ENCODE data around the gene ESCO1. TPM values are rescaled to one million over a fixed set of nuclear protein-coding genes. Genes with fewer than 3 reads are reported as not detected.

ESCO1 gene
- total and polyA plus RNA-seq, 2 of the 4 experiments (the other 2 are of a cell fraction): 3.1 to 4.5 TPM

DNA sequence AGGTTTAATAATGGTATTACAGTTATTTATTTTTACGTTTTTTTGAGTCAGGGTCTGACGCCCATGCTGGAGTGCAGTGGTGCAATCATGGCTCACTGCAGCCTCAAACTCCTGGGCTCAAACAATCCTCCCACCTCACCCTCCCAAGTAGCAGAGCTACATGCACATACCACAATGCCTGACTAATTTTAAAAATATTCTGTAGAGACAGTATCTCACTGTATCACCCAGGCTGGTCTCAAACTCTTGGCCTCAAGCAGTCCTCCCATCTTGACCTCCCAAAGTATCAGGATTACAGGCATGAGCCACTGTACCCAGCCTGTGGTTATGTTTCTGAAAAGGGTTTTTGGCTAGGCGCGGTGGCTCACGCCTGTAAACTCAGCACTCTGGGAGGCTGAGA lies 120.8 kb downstream of the ESCO1 start:
- no peaks in the 10 kb centered on the region for H3K36me3 ChIP-seq (ENCODE audit: control insufficient read depth, insufficient read depth, low read length)
- no peaks in the 10 kb centered on the region for H3K4me1 ChIP-seq (ENCODE audit: control insufficient read depth, insufficient read depth, low read length)
- BruUV-seq (replicated peaks): no TSS peak
- no peak overlapping the region for H2AK9ac ChIP-seq (replicated peaks; ENCODE audit: low read depth, low read length, poor library complexity)
- no peaks in the 10 kb centered on the region for H4K20me1 ChIP-seq (ENCODE audit: insufficient read depth, low read length)
- no peaks in the 10 kb centered on the region for H3K9me3 ChIP-seq (ENCODE audit: control insufficient read depth, insufficient read depth, low read length)
- no peaks in the 10 kb centered on the region for H3K9me1 ChIP-seq (ENCODE audit: insufficient read depth, low read length)
- no peak overlapping the region for H3K4me2 ChIP-seq (ENCODE audit: low read depth, low read length)
- no peak overlapping the region for H2BK120ac ChIP-seq (ENCODE audit: low read depth, low read length)
- no peak overlapping the region for H3K4ac ChIP-seq (ENCODE audit: low read depth, low read length)
- no peak overlapping the region for H2AFZ ChIP-seq (replicated peaks; ENCODE audit: low read length, poor library complexity)
- dilution Hi-C loops (cut with HindIII; ENCODE audit: low sequenced_read_pairs, unreplicated experiment) (no loop called here), intact Hi-C loops (cut with micrococcal nuclease) (no loop called here), in situ Hi-C loops (cut with MboI; ENCODE audit: low sequenced_read_pairs) (loop anchor here (25.0 kb wide), 1 partner anchor 483 kb away; no protein-coding TSS in a partner anchor)
- no peak for TF ChIP-seq SMC3 (IDR thresholded peaks at IDR 0.05; ENCODE audit: low read depth, low read length)
- TF ChIP-seq MAFK (IDR thresholded peaks at IDR 0.05; ENCODE audit: low read depth, low read length): no peak
- no peak for TF ChIP-seq RFX5 (IDR thresholded peaks at IDR 0.05; ENCODE audit: low read depth, low read length)
- no peak for TF ChIP-seq FOS (IDR thresholded peaks at IDR 0.05; ENCODE audit: low read depth, low read length)
- TF ChIP-seq, protein P1, sequence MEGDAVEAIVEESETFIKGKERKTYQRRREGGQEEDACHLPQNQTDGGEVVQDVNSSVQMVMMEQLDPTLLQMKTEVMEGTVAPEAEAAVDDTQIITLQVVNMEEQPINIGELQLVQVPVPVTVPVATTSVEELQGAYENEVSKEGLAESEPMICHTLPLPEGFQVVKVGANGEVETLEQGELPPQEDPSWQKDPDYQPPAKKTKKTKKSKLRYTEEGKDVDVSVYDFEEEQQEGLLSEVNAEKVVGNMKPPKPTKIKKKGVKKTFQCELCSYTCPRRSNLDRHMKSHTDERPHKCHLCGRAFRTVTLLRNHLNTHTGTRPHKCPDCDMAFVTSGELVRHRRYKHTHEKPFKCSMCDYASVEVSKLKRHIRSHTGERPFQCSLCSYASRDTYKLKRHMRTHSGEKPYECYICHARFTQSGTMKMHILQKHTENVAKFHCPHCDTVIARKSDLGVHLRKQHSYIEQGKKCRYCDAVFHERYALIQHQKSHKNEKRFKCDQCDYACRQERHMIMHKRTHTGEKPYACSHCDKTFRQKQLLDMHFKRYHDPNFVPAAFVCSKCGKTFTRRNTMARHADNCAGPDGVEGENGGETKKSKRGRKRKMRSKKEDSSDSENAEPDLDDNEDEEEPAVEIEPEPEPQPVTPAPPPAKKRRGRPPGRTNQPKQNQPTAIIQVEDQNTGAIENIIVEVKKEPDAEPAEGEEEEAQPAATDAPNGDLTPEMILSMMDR (conservative IDR thresholded peaks at IDR 0.05; ENCODE audit: low read depth, low read length): no peak
- TF ChIP-seq, protein P2, sequence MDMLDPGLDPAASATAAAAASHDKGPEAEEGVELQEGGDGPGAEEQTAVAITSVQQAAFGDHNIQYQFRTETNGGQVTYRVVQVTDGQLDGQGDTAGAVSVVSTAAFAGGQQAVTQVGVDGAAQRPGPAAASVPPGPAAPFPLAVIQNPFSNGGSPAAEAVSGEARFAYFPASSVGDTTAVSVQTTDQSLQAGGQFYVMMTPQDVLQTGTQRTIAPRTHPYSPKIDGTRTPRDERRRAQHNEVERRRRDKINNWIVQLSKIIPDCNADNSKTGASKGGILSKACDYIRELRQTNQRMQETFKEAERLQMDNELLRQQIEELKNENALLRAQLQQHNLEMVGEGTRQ (IDR thresholded peaks at IDR 0.05; ENCODE audit: low read depth, low read length): no peak
- no peak for TF ChIP-seq RCOR1 (IDR thresholded peaks at IDR 0.05; ENCODE audit: insufficient replicate concordance, low read length)
- H3K23ac ChIP-seq (ENCODE audit: low read depth, low read length): no peak overlapping the region
- no peak overlapping the region for H3K14ac ChIP-seq (replicated peaks; ENCODE audit: low read depth, low read length)
- H3K4me3 ChIP-seq (ENCODE audit: insufficient read depth, low read depth, low read length): no peak overlapping the region
- H3K56ac ChIP-seq (ENCODE audit: extremely low read depth, insufficient read depth, low read length): no peak overlapping the region
- no peaks in the 10 kb centered on the region for H3K79me1 ChIP-seq (ENCODE audit: low read depth in 1 of 2, low read length in 2 of 2)
- no peak overlapping the region for H2AK5ac ChIP-seq (ENCODE audit: low read depth, low read length)
- H3K9ac ChIP-seq (ENCODE audit: low read depth, low read length): no peak overlapping the region
- no peak overlapping the region for H2BK5ac ChIP-seq (ENCODE audit: low read depth, low read length, poor library complexity, severe bottlenecking)
- H4K8ac ChIP-seq (ENCODE audit: low read depth in 2 of 2, low read length in 2 of 2): no peak overlapping the region
- ATAC-seq (ENCODE audit: low read depth) (no peak), DNase-seq (no peak)
- no peak overlapping the region for H3K18ac ChIP-seq (ENCODE audit: low read depth, low read length)
- no peak overlapping the region for H2BK15ac ChIP-seq (ENCODE audit: low read depth, low read length)
- H4K5ac ChIP-seq (ENCODE audit: low read depth, low read length): no peak overlapping the region
- WGBS, 2 experiments (ENCODE audit: extremely low coverage in 2 of 2, insufficient read length in 1 of 2): 100% methylated on average over 1 of the region's 5 CpGs; no CpG with 5 or more reads in 1 of the 2 experiments
- ChIA-PET CTCF (no interaction called here), POLR2A (ENCODE audit: unreplicated experiment) (no interaction called here)
- H3K27me3 ChIP-seq (ENCODE audit: control insufficient read depth, insufficient read depth, low read length): 0 out of 2 replicates have a peak, but pooled peaks cover 1% of the 10 kb centered on the region
- H4K91ac ChIP-seq (ENCODE audit: insufficient read depth, low read depth, low read length): no peak overlapping the region
- H2BK20ac ChIP-seq (ENCODE audit: low read depth, low read length): no peak overlapping the region
- no peak overlapping the region for H3K27ac ChIP-seq (ENCODE audit: insufficient read depth, low read length)

Other genes with a start within 250 kb of the ESCO1 start
- gene SNRPD1, start 11.6 kb upstream of the ESCO1 start, total RNA-seq (2012; rRNA removed): 6.8 and 24.7 TPM in 2 replicates
- gene SNRPD1, start 11.6 kb upstream of the ESCO1 start, polyA plus RNA-seq (2012; rRNA removed): 18.9 and 19.8 TPM in 2 replicates
- 3.3 and 4.5 TPM in 2 replicates for gene ABHD3, start 104.1 kb upstream of the ESCO1 start, total RNA-seq (2012; rRNA removed)
- gene ABHD3, start 104.1 kb upstream of the ESCO1 start, polyA plus RNA-seq (2012; rRNA removed): 4.3 and 5.5 TPM in 2 replicates
- gene MIB1, start 140.1 kb upstream of the ESCO1 start, total RNA-seq (2012; rRNA removed): 80.1 and 83.6 TPM in 2 replicates
- 4.6 and 5.9 TPM in 2 replicates for gene MIB1, start 140.1 kb upstream of the ESCO1 start, polyA plus RNA-seq (2012; rRNA removed)

Measured in IMR-90 (cell line).